Stimulated activated CD4-positive, alpha-beta T cell treated with anti-CD3 and anti-CD28 coated beads, Interleukin-15, amount 100 ng/mL, for 1 hour (primary cell): ENCODE measurements around the gene HDHD2.

Experiments
- DNase-seq, 2 donors: peaks; one replicate each; pipeline ENCODE4 v3.0.0-alpha.2; 2020; ENCODE audit warnings: low read depth in 1 of 2, low spot score in 1 of 2

The HDHD2 gene

GRCh38 chr18:47067648-47068047, 82.7 kb downstream of the HDHD2 start:
- no peak for DNase-seq

GRCh38 chr18:47063096-47063495, 87.2 kb downstream of the HDHD2 start:
- DNase-seq, result no peak

GRCh38 chr18:47062471-47062870, 87.8 kb downstream of the HDHD2 start:
- no peak for DNase-seq
